Activated T-cell treated with anti-CD3 and anti-CD28 coated beads for 48 hours (primary cell): ENCODE results near the gene RNF133.

Experiments
- DNase-seq: peaks from one replicate; pipeline ENCODE4 v3.0.0-alpha.2; 2020; ENCODE audit warnings: low read depth

RNF133 gene, protein sequence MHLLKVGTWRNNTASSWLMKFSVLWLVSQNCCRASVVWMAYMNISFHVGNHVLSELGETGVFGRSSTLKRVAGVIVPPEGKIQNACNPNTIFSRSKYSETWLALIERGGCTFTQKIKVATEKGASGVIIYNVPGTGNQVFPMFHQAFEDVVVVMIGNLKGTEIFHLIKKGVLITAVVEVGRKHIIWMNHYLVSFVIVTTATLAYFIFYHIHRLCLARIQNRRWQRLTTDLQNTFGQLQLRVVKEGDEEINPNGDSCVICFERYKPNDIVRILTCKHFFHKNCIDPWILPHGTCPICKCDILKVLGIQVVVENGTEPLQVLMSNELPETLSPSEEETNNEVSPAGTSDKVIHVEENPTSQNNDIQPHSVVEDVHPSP

DNA sequence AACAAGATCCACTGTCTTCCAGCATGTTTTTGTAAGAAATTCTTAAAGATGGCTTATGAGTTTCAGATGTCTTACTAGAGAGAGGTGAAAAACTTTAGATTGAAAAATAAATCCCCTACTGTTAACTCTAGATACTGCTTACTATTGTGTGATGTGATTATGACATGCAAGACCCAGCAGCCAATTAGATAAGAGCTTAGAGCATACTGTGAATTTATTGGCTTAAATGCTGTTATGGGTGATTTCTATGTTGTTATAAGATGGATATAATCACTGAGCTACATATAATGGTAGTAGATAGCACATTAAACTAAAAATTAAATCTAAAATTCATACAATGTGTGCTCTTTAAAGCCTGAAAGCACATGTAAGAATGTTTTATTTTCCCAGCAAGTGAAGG lies at the start of gene RNF133:
Gene RNF133 (minus strand): TSS at position 101 of the 400 bp plus-strand sequence. CDS start 199 bp downstream, outside the sequence.
- no peak for DNase-seq

DNA sequence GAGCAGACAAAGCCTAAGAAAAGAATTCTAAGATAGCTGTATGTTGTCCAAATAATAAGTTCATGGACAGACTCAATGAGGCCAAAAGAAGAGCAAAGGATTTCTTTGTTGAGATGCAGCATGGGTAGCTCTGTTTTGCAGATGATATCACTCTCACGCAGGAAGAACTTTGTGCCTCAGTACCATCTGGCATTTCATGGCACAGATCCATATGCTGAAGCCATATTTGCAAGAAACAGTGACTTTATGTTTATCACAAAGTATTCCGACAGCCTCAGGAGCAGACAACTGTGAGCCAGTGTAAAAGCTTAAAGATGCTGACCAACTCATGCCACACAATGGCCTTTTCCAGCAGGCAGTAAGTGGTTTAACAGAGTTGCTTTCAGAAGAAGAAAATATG lies 49.3 kb upstream of the RNF133 start:
- no peak for DNase-seq

DNA sequence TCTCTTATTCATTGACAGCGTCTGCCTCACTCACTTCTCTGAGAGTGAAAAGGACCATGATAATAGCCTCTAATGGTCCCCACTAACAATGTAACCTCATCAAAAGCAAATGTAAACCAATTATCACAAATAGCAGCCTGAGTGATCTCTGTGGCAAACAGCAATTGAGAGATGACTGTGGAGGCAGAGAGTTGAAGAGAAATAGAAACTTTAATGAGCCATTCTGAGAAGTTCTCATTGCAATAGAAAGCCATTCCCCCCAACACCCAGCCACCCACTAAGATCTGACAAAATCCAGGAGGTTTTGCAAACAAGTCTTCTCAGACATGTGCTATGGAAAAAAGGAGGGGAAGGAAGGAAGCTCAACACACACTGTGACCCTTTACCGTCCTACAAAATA lies 48.0 kb upstream of the RNF133 start:
- no peak for DNase-seq

DNA sequence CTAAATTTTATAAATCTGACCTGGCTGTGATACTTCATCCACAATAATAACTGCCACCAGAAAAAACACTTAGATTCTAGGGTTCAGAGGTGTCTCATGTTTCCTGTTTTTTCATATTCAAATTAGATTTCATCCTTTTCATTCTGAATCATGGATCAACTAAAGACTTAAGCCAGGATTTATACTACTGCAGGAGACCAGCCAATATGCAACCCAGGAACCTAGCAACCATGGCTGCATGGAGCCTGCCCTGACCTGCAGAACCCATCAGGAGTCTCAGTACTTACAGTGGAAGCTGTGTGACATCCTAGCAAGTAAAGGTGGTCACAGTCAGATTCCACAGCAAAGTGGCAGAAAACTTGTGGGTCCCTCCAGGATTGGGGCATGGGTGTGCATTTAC lies 44.3 kb upstream of the RNF133 start:
- DNase-seq: no peak

DNA sequence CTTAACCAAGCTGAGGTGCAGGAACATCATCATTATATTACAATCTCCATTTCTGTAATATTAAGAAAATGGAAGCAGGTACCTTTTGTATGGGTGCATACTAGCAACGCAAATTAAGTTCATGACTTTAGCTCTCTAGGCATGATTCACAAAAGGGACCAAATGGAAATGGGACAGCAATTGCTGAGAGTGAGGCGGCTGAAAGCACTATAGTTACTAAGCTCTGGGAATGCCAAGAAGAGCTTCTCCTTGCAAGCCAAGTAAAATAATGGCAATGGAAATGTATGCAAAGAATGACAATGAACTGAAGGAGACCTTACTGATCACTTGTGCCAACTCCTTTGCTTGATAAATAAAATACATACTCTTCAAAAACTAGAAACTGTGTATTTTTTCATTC lies 40.0 kb upstream of the RNF133 start:
- no peak for DNase-seq

DNA sequence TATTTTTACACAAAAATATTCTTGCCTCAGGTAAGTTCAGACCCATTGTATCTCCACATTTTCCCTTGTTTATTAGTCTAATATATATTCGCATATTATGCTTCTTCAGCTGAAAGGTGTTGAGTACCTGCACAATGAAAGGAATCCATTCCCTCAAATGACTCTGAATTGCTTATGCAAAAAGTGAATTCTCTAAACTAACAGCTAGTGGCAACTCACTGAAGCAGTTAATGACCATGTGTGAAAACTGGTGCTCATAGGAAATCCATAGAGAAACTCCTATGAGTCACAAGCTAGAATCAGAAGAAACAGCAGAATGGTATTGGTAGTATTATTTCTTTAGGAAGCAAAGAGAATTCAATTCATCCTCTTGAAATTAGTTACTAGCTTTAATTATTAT lies 37.3 kb upstream of the RNF133 start:
- DNase-seq: no peak

DNA sequence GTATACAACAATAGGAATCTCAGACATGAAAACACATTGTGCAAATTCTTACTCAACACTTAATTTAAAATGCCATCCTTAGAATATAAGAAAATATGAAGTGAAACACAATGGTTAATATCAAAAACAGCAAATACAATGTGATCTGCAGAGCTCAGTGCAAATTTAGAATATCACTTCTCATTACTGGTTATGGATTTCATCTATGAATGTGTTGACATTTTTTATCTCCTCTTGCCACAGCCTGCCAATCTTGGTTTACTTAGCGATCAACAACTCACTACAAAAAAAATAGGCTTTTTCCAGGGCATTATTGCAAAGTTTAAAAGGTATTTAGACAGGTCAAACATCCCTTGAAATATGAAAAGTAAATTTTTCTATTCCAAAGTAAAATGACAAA lies 28.8 kb upstream of the RNF133 start:
- no peak for DNase-seq

DNA sequence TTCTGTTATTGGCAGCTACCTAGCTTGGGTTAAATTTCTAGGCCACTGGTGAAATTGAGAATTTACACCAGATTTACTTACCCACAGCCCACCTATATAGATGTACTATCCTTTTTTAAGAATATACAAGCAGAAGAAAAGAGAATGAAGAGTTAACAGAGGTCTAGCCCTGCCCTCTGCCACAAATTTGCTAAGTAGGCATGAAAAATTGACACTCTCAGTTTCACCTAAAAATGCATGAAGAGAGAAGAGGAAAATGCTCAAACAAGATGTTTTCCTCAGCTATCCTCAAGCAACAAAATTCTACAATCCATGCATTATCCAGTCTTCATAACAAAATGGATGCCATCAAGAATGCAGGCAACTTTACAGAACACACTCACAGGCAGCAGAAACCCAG lies 28.4 kb upstream of the RNF133 start:
- DNase-seq: no peak

DNA sequence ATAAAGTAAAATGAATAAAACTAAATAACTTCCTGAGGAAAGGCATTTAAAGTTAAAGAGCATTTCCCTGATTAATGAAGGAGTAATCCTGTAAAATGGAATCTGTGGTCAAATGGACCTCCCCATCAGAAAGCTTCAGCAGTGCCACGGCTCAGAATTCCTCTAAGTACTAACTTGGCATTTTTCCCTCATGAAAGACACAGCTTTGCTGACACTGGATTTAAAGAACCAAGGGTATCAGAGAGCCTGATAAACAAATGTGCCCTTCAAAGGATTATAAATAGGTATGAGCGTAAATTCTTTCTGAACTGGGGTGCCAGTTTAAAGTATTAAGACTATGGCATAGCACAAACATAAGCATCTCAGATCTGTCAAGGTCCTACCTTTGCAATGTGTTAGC lies 28.0 kb upstream of the RNF133 start:
- no peak for DNase-seq

DNA sequence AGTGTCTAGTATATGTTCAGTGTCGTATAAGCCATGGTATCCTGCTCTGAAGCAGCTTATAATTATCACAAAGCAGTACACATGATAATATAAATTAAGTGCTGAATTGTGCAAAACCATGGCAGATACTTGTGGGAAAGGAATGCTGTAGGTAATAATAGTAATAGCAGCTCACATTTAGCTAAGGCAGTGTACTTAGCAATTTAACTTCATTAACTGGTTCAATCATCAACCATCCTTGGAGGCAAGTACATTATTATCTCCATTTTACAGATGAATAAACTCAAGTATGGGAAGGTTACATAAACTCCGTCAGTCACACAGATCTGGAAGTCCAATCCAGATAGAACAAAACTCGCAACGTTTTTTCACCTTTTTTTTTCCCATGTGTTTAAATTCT lies 25.4 kb upstream of the RNF133 start:
- DNase-seq: no peak

DNA sequence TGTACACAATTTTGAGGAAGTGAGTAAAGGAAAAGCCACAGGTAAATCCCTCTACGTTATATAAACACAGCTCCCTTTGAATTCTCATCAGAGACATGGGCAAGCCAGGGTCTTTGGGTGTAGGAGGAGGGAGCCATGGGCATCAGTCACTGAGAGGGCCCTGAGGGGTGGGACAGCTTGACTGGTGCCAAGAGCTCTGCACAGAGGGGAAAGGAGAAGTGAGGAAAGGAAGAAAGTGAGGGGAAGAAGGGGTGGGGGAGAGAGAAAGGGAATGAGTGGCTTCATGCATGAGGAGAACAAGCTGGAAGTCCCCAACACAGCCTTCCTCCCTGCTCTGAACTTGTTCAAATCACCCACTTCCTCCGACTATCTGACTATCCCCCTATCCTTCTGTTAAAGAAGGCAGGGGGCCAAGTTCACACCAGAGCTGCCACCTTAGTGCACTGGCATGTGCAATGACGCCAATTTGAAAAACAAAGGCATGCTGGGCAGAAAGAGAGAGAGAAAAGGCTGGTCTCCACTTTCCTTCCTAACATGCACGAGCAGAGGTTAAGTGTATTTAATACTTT lies 20.2 kb upstream of the RNF133 start:
- DNase-seq: no peak

DNA sequence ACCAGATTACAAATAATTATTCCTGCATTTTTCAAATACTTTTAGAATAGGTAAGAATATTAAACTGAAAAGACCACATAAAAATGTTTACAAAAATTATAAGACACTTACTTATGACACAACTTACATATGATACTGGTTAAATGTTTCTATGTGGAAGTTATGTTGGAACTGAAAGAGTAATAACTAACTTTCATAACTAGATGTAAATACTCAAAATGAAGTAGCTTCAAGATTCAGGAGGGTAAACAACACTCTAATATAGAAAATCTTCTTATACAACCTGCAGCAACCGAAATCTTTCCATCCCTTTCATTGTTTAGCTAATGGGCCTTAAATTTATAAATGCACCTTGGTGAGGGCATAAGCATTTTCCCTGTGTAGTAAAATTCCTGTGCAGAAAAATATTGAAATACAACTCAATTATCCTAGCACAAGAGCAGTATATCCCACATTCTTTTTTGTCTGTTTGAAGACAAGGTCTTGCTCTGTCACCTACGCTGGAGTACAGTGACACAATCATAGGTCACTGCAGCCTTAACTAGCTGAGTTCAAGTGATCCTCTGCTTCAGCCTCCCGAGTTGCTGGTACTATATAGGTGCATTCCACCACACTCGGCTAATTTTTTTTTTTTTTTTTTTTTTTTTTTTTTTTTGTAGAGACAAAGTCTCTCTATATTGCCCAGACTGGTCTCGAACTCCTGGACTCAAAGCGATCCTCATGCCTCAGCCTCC lies 18.6 kb upstream of the RNF133 start:
- DNase-seq: no peak

DNA sequence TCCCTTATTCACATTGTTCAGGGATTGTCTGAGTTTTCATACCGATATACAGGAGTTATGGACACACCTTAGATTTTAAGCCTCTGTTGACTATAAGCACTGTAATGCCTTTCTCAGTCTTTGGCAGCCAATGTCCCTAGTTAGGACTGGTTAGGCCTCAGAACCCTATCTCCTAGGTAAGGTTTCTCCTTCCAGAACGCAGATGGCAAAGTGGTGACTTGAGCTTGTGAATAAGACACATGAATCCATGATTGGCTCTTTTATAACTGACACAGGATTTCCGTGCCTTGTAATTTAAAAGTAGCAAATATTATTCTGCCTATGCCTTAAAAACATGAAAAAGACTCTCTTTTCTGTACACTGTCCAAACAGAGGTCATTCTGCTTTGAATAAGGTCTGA lies 16.3 kb upstream of the RNF133 start:
- DNase-seq: no peak

DNA sequence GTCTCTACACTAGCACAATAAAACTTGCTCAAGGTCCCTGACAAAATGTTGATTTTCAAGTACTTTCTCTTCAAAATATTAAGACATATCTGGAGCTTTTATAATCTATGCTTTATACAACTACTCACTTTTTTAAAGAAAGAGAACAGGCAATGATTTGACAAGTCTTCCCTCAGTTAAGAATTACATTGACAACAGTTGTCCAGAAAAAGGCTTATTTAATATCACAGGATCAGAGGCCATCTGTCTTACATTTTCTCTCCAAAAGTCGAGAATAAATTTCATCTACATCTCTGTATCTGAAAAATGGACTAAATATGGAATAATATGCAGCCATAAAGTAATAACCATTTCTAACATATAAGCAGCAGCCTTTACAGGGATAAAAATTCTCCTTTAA lies 12.0 kb upstream of the RNF133 start:
- DNase-seq: no peak

DNA sequence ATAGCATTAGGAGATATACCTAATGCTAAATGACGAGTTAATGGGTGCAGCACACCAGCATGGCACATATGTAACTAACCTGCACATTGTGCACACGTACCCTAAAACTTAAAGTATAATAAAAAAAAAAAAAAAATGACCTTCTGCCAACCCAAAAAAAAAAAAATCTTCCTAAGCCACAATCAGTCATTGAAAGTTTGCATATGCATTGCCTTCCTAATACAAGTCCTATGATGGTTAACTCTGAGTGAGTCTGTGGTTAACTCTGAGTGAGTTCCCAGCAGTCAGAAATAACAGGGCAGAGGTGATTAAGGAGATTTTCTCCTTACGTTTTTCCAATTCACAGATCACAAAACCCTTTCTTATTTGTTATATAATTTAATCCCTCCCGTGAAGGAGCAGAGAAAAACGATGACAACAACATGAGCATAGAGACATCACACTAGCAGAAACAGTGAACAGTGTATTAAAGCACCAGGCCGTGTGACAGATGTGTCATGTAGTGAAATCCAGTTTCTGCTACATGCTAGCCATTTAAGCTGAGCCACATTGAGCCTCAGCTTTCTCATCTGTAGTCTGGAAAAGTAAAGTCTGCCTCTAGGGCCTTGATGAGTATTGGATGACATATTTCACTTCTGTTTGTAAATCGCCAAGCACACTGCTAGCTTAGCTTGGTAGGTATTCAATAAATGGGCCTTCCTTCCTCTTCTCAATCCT lies 11.2 kb upstream of the RNF133 start:
- DNase-seq: no peak

DNA sequence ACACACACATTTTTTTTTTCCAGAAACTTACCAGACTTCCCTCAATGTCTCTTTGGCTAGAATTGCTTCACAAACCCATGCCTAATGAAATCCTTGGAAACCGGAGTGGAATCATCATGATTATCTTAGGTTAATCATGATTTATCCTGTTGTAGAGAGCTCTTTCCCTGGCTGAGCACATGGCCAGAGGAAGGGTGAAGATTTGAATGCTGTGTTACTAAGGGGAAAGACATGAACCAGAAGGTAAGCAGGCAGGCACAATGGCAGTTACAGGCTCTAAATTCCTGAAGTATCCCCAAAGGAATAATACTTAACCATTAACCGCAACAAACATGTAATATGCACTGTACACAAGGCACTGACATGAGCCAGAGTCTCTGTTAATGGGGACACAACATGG lies 7.9 kb upstream of the RNF133 start:
- no peak for DNase-seq

DNA sequence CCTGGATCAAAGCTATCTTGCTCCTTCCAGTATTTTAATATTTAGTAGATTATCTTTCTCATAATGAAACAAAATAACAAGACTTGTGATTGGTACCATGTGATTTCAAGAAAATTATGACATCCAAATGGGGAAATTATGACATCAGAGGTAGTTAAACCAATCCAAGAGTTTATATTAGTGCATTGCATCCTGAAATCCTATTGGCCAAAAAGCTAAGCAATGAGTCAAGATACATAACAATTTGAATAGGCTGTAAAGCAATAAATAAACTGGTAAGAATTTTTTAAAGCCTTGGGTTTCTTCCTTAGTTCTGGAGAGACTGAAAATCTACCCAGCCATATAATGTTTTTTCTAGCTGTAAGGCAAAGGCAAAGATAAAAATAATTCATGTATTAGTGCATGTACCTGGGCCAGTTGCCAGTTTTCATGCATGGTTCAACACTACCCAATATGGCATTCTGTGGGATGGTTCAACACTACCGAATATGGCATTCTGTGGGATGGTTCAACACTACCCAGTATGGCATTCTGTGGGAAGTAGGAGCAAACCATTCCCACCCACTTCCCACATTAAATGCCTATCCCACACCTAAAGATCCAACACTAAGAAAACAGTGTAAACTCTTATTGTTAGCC lies 4.1 kb upstream of the RNF133 start, which contains the start of gene RNF148:
Gene RNF148 (minus strand): TSS at position 51 of the 639 bp plus-strand sequence. CDS start 172 bp downstream, outside the sequence.
- no peak for DNase-seq

DNA sequence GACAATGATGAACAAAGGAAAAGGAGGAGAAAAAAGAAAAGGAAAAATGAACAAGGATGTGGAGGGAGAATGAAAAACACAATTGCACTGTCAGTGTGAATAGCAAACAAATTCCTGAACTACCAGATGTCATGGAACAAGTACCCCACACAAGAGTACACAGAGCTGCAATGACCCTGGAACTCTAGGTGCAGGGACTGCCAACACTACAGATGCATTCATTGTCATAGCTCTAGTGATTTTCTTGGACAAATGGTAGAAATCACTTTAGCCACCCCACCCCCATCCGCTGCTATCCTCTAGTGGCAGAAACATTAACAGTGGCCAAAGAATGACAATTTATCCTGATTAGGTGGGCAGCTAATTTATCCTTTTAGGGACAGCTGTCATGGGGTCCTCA lies 3.1 kb downstream of the RNF133 start:
- no peak for DNase-seq

DNA sequence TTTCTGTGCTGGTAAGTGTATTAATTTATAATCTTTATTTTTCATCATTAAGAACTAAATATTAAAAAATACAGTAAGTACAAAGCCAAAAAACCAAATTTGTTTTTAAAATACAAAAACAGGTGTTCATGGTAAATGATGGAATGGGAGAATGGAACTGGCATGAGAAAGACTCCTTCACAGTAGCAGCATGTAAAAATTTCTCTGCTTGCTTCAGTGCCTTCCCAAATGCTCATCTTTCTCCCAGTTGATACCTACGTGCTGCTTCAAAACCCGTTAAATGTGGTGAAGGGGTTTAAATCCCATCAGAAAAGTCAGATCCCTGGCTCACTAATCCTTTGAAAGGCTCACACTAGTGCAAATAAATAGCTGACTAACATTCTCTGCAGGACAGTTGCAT lies 4.2 kb downstream of the RNF133 start:
- no peak for DNase-seq

DNA sequence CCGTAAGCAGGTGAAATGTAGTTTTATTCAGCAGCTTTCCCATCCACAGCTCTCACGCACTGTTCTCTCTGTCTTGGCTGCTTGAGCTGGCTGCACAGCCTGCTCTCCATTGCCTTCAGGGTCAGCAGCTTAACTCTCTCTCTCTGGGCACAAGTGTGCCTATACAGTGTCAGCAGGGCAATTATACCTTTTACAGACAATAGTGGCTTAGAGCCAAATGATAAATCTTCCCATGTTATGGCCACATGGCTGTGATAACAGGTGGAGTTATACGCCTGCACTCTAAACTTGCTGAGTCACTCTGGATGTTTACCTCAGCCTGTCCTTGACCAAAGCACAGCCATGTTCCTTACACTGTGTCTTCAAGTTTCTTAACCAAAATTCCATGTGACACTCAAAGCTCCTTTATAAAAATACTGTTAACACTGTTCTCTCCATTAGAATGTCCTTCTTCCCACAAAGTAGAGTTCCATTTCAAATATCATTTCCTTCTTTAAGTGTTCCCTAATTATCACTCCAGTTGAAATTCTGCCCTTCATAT lies 6.1 kb downstream of the RNF133 start:
- DNase-seq: no peak

DNA sequence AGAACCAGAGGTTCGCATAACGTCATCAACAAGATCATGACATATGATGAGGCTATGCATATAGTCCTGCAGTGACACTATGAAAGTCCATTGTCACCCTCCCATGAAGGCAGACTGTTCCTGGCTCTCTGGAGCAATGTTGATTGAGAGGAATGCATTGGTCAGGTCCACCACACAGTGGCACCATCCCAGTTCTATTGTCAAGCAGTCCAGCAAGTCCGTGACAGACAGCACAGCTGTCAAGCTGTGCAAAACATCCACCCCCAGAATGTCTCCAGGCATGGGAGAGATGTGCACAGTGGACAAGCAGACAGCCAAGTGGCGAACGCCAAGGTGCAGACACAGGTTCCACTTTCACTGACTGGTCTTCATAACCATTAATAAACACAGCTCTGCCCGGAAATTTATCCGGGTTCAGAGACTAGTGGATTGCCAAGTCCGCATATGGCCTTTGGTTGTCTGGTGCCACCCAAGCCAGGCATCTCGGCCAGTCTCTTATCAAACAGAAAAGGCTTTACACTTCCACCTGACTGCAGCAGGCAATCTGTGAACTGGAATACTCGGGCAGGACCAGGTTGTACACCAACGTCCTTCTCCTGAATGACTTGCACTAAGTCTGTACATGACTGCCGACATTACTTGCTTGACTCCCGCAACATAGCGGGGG lies 7.2 kb downstream of the RNF133 start:
- no peak for DNase-seq
